AG09319 (cell line): ENCODE measurements around the gene ARHGEF4.

Source experiments
- DNase-seq: peaks from one replicate; pipeline ENCODE4 v3.0.0-alpha.2; 2010; ENCODE audit warnings: low read depth; ENCODE audit errors: extremely low read depth
- TF ChIP-seq, protein P1 (sequence below): IDR thresholded peaks from 2 replicates; pipeline ENCODE4 v1.5.1; 2011; ENCODE audit warnings: low read depth, mild to moderate bottlenecking, inconsistent platforms, low read length, moderate library complexity

Gene ARHGEF4

DNA sequence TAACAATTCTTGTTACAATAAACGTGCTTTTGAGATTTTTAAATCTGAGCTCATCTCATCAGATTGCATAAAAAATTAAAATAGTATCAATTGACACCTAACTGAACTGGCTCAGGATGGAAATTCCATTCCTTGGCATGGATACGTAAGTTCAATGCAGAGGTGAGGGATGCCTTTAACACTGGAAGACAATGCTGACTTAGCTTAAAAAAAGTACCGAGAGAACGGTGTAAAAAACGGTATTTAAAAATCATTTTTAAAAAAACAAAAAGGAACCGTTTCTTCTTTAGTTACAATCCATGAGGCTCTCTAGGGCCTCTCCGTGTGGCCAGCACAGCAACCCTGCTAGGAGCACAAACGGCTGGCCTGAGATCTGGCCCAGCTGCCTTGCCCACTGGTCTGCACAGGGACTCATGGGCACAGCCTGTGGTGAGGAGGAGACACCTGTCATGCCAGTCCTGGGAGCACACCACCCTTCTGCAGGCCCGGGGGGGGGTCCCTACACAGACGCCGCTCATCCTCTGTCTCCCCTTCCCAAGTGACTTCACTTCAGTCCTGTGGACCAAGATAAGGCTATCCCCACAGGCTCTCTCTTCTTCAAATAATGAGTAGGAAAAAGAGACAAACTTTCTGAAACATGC is 211.3 kb downstream of the ARHGEF4 start:
- DNase-seq, result no peak
- TF ChIP-seq, protein P1, sequence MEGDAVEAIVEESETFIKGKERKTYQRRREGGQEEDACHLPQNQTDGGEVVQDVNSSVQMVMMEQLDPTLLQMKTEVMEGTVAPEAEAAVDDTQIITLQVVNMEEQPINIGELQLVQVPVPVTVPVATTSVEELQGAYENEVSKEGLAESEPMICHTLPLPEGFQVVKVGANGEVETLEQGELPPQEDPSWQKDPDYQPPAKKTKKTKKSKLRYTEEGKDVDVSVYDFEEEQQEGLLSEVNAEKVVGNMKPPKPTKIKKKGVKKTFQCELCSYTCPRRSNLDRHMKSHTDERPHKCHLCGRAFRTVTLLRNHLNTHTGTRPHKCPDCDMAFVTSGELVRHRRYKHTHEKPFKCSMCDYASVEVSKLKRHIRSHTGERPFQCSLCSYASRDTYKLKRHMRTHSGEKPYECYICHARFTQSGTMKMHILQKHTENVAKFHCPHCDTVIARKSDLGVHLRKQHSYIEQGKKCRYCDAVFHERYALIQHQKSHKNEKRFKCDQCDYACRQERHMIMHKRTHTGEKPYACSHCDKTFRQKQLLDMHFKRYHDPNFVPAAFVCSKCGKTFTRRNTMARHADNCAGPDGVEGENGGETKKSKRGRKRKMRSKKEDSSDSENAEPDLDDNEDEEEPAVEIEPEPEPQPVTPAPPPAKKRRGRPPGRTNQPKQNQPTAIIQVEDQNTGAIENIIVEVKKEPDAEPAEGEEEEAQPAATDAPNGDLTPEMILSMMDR, result no peak

DNA sequence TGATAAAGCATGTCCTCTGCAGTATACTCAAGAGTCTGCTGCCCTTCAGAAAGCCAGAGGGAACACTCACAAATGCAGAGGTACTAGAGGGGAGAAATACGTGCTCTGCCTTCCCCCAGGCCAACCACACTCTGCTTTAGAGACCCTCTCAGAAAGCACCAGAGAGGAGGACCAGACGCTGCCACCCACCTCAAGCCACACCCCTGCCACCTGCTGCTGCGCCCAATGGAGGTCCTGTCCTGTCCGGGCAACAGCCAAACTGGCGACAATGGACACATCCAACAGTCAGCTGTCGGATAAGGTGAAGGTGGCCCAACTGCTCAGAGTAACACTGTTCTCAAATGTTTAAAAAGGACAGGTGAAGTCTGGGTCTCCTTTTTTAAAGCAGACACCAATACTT is 211.9 kb downstream of the ARHGEF4 start:
- TF ChIP-seq, protein P1, result no peak
- DNase-seq, result no peak

DNA sequence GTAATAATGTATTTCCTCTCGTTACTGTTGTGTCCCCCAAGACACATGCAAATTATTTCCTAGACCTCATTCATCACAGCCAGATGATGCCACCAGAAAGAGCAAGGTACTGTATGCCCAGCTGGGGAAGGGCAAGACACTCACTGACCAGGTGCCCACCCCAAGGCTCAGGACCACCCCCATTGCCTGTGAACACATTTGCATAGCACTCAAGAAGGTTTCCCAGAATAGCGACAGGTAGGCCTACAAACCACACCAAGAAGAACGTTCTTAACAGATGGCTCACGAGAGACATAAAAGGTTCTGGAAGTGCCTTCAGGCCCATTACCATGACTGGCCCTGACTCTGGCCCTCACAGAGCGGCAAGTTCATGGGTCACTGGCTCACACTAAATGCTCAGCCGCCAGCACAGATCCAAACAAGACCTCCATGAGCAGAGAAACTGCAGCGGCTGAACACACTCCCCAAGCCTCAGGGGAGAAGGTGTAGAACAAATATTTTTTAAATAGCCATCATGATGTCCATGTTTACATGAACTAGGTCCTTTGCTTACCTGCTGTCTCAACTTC is 212.5 kb downstream of the ARHGEF4 start:
- no peak for DNase-seq

DNA sequence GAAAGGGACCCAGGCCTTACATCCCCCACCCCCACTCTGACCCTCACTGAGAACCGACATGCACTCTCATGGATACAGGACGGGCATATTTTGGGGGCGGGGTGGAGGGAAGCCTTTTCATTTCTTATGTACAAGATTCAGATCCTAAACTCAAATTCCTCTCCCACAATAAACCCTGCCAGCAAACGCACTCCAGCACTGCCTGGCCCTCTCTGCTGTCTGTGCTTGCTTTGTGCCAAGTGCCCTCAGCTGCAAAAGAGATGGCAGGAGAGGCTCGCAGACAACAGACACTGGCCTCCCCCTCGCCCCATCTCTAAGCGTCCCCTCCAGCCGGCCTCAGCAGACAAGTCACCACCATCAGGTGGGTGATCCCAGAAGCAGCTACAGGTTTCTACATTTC is 214.2 kb downstream of the ARHGEF4 start:
- DNase-seq, result no peak
- TF ChIP-seq, protein P1, result no peak

More for the DNA sequence above, 212.5 kb downstream of the ARHGEF4 start:
- TF ChIP-seq, protein P1, result no peak

DNA sequence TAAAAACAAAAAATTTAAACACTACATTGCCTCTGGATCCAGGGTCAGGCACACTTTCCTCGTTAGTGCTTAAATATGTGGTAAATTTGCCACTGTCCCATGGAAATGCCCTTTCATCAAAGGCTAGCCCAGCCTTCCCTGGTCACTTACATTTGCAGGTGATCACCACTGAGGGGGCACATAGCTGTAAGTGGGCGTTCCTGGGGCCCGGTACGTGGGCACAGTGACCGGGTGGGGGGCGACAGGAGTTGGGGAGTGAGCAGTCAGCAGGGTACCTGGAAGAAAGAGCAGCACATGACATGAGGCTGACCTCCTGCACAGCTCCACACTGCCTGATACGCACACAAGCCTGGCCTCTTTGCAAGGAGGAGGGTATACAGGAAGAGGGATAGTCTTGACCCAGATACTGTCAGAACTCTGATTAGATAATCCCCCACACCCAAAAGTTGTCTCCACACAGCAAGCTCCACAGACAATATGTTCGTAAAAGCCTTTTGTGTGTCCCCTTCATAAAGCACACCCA is 216.1 kb downstream of the ARHGEF4 start:
- DNase-seq, result no peak
- TF ChIP-seq, protein P1, result no peak

DNA sequence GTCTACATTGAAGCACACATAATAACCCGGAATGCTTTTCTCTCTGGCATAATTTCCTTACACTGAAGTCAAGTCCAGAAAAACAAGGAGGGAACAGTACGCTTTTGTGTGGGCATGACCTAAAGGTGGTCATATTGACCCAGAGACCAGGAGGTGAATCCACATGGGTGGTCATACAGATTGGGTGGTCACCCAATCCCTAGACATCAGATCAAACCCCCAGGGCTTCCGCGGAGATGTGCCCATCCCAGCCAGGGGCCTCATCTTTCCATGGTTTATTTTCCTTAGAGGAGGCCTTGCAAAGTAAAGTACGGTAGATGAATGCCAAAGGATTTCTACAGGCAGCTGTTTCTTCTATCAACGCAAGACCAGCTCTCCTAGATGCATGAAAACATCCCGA is 217.8 kb downstream of the ARHGEF4 start:
- no peak for DNase-seq
- TF ChIP-seq, protein P1, result no peak
